Glomerular endothelial cell (primary cell): ENCODE data around the gene STIP1. TPM values are rescaled to one million over a fixed set of nuclear protein-coding genes. Genes with fewer than 3 reads are reported as not detected.
A peak's percentile ranks its signal among the peaks of the same experiment; 100 is the strongest.

Source experiments
- DNase-seq: peaks from one replicate; pipeline ENCODE4 v3.0.0-alpha.2; 2011; ENCODE audit warnings: low read depth, low spot score; ENCODE audit errors: extremely low read depth
- total RNA-seq: library from RNA; depleted of rRNA; stranded (reverse); fragments of >200 nt; gene quantifications from 2 replicates; pipeline ENCODE4 v1.2.3, GENCODE V29; 2015

The STIP1 gene
- total RNA-seq, 1 donor from 2014 or later, result 219 TPM

DNA sequence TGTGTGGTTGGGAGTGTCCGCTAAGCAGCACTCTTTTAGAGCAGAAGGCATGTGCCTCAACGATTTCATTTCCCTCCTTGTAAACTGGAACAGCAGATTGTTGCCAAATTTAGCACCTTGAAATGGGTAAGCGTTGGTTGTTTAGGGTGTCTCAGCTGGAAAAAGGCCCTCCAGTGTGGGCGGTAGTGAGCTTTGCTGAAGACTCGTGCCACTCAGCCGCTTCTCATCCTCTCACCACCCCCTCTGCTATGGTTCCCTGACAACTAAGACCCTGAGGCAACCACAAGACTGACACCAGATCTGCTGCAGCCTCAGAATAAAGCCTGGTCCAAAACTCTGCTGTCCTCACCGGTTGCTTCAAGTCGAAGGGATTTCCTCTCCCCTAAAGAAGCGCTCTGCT is 10.7 kb downstream of the STIP1 start:
- DNase-seq, result no peak

DNA sequence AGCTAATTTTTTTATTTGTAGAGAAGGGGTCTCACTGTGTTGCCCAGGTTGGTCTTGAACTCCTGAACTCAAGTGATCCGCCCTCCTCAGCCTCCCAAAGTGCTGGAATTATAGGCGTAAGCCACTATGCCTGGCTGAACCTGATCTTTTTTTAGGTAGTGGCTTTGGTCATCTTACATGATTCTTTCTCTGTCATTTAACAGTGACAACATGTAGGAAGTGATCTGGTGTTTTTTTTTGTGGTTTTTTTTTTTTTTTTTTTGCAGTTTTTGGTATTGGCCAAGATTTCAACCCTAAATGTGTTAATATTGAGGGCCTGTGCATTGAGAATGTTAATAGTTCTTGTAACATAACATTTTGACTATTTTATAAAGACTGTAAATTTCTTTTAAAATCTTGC is 12.5 kb downstream of the STIP1 start:
- DNase-seq, result no peak

DNA sequence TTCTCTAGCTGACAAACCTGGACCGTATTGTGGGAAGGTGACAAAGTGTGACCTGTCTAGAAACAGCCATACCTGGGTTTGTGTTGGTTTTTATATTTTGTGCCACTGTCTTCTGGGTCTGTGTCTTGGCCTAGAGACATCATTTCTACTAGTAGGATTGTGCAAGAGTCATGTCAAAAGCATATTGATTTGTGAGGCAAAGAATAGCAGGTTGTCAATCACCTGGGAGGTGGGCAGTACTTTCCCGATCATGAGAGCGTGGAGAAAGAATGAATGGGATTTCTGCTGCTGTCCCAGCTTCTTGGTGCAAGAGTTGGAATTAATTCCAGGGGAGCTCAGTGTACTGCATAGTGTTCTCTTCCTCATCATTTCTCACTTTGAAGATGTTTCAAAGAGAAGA is 15.6 kb downstream of the STIP1 start:
- DNase-seq, result no peak

- DNase-seq, result no peak
Measured at GRCh38 chr11:64202992-64203391, 17.0 kb downstream of the STIP1 start.

GRCh38 chr11:64203421-64204079 is 17.6 kb downstream of the STIP1 start:
- no peak for DNase-seq

DNA sequence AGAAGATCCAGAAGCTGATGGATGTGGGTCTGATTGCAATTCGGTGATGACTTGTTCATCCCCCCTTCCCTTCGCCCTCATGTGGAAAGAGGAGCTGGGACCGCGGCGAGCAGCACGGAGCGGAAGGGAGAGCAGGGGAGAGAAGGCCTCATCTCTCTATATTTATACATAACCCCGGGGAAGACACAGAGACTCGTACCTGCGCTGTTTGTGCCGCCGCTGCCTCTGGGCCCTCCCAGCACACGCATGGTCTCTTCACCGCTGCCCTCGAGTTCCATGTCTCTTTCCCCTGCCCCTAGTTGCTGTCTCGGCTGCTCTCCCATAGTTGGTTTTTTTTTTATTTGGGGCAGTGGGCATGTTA is 18.1 kb downstream of the STIP1 start:
- no peak for DNase-seq

DNA sequence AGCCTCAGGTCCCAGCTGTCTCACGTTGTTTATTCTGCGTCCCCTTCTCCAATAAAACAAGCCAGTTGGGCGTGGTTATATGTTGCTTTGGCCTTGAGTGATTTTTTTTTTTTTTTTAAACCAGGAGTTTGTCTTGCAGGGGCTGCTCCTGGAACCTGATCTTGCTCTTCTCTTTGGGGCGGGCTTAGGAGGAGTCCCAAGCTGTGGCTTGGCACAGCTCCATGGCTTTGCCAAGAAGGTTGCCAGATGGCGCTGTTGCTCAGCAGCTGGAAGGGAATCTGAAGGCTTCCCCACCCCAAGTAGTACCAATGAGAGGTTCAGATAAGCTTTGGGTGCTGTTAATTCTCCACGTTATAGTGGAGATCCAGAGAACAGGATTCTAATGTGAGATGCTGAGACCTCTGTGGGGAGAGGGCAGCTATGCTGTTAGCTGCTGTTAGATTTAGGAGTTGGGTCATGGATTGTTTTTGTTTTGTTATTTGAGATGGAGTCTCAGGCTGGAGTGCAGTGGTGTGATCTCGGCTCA is 18.6 kb downstream of the STIP1 start:
- peak; percentile 70 for DNase-seq

DNA sequence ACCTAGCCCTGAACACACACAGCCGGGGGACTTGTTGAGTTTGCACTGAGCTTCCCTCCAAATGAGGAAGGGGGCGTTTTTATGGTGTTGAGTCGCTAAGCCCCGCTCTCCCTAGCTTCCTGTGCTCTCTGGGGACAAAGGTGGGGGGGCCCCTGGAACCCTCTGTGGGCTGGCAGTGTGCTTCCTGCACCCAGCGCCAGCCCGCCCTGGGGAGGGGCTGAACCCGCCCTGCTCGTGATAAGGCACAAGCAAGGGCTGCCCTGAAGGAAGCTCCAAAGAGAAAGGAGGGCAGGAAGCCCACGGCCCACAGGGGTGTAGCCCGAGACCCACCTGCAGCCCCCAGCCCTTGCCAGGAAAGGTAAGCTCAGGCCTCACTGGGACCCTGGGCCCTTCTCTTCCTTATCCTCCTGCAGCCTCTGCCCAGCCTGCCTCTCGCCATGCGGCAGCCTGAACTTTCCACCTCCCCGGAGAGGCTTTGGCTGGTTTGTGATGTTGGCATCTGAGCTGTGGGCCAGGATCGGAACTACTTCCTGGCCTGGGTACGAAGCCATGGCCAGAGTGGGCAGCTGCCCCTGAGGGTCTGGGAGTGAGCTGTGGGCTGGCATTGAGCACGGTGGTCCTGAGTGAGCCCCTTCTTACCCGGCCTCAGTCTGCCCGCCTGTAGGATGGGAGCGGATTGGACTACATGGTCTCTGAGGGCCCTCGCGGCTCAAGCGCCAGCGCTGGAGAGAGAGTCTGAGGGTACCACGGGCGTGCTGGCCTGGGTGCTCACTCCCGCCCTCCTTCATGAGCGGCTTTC is 20.7 kb downstream of the STIP1 start, which contains the start of gene FERMT3:
Gene FERMT3, plus strand, starts transcription at position 265 of the 799 bp plus-strand sequence. CDS start 644 bp downstream, outside the sequence.
- no peak for DNase-seq

GRCh38 chr11:64207256-64208085 is 21.5 kb downstream of the STIP1 start:
- no peak for DNase-seq

- DNase-seq, result no peak
Measured at GRCh38 chr11:64208086-64208795, 22.3 kb downstream of the STIP1 start.

DNA sequence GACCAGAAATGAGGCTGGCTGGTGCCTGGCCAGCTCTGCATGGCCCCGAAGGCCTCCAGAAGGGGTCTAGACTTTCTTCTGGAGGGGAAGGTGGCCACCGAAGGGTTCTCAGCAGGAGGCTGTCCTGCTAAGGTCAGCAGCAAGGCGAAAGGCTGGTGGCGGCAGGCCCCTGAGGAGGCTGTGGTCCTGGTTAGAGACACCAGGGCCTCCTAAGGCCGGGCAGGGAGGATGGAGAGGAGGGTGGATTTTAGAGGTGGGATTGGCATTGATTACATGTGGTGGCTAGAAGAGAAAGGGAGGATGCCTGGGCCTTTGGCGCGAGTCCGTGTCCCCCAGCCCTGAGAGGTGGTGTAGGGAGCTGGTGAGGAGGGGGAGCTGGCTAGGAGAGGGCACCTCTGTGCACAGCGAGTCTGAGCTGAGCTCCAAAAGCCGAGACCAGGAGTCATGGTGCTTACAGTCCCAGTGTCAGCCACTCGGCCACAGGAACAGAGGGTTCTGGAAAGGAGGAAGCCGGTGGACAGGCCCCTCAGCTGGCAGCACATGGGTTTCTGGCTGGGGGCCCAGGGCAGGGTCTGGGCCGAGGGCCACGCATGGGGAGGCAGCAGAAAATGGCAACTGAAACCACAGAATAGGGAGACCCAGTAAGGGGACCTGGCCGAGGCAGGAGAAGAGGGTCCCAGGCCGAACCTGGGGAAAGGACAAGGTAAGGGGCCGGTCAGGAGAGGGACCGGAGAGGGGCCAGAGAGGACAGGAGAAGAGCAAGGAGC is 23.0 kb downstream of the STIP1 start:
- no peak for DNase-seq

- DNase-seq, result no peak
Measured at GRCh38 chr11:64209563-64209843, 23.5 kb downstream of the STIP1 start.

- no peak for DNase-seq
Measured at GRCh38 chr11:64210301-64211020, 24.5 kb downstream of the STIP1 start.

- no peak for DNase-seq
Measured at GRCh38 chr11:64211181-64211872, 25.4 kb downstream of the STIP1 start.

DNA sequence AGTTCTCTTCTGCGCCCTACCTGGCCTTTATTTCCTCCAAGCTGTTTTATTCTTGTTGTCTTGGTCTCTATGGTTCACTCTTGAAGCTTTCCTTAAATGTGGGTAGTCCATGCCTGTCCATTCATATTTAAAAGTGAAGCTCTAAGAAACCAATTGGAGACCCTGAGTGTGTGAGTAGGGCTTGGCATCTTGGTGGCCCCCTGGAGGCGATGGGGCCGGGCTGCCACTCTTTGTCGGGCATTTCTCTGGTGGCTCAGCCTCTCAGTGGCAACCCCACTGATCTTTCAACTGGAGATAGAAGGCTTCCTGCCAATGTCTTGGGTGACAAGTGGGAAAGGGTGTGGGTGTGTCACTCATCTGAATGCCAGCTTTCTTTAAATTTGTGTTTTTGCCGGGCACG is 30.9 kb downstream of the STIP1 start:
- DNase-seq, result no peak

DNA sequence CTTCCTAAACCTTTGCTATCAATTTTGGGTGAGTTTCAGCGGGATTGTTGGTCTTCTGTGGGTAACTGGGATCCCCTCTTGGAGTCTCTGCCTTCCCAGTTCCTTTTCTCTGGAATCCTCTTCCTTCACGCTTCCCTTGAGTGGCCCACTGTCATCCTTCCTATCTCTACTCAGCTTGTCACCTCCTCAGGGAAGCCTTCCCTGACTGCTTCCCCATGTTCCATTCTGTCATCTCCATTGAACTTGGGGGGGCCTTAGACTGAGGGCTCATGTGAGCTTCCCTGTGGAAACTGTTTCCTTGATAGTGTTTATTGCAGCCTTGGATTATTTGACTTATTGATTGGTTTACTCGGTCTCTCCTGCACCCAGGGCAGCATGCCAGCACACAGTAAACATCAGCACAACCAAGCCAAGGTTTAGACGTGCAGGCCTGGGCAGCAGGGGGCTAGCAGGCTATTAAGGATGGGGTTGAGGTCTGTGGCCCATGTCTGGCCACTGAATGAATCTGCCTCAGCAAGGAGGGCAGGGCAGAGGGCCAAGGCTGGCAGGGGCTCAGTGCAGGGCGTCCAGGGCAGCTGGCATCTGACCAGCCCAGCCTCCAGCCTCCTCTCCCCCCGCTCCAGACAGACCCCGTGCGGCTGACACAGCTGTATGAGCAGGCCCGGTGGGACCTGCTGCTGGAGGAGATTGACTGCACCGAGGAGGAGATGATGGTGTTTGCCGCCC is 32.8 kb downstream of the STIP1 start:
- DNase-seq, result no peak

DNA sequence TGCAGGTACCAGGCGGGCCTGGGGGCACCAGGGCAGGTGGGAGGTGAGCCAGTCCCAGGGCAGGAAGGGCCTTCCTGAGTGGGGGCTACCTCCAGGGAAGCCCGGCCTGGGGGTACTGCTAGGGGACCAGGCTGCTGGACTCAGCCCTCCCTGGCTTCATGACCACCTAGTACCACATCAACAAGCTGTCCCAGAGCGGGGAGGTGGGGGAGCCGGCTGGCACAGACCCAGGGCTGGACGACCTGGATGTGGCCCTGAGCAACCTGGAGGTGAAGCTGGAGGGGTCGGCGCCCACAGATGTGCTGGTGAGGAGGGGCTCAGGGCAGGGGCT is 33.3 kb downstream of the STIP1 start:
- DNase-seq, result no peak

- DNase-seq, result no peak
Measured at GRCh38 chr11:64219755-64220154, 33.8 kb downstream of the STIP1 start.
